HG03575 (cell line): ENCODE data around the gene GLRX3.
"Not testable (repeated sequence)": the region's sequence is repeated elsewhere in the genome, so short reads cannot be mapped to it uniquely, and the experiment has no call there.

Experiments used
- ATAC-seq: cut with Tn5 transposase; IDR thresholded peaks from one replicate; pipeline ENCODE4 v1.9.1; 2021; ENCODE audit not compliant: unreplicated experiment, insufficient number of reproducible peaks, low FRiP score; ENCODE audit errors: extremely low read depth

The GLRX3 gene

GRCh38 chr10:130136226-130137089, at the start of gene GLRX3:
GLRX3 (plus strand) TSS chr10:130136391; CDS start chr10:130136421, 30 bp downstream.
- ATAC-seq = no peak

DNA sequence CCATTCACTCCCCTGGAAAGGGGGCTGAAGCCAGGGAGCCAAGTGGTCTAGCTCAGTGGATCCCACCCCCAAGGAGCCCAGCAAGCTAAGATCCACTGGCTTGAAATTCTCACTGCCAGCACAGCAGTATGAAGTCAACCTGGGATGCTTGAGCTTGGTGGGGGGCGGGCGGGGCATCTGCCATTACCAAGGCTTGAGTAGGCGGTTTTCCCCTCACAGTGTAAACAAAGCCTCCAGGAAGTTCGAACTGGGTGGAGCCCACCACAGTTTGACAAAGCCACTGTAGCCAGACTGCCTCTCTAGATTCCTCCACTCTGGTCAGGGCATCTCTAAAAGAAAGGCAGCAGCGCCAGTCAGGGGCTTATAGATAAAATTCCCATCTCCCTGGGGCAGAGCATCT, 45.6 kb upstream of the GLRX3 start:
- not testable (repeated sequence) for ATAC-seq

DNA sequence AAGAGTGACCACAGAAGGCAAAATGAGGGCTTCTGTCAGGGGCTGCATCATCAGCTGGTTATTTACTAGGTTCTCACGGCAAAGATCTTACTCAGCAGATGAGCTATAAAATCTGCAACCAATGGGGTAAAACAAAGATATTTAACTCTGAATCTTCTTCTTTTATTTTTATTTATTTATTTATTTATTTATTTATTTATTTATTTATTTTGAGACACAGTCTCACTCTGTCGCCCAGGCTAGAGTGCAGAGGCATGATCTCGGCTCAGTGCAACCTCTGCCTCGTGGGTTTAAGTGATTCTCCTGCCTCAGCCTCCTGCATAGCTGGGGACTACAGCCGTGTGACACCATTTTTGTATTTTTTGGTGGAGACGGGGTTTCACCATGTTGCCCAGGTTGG, 36.8 kb upstream of the GLRX3 start:
- no peak for ATAC-seq

- no peak for ATAC-seq
Measured at GRCh38 chr10:130105724-130106123, 30.5 kb upstream of the GLRX3 start.

GRCh38 chr10:130108146-130108545, 28.0 kb upstream of the GLRX3 start:
- not testable (repeated sequence) for ATAC-seq

DNA sequence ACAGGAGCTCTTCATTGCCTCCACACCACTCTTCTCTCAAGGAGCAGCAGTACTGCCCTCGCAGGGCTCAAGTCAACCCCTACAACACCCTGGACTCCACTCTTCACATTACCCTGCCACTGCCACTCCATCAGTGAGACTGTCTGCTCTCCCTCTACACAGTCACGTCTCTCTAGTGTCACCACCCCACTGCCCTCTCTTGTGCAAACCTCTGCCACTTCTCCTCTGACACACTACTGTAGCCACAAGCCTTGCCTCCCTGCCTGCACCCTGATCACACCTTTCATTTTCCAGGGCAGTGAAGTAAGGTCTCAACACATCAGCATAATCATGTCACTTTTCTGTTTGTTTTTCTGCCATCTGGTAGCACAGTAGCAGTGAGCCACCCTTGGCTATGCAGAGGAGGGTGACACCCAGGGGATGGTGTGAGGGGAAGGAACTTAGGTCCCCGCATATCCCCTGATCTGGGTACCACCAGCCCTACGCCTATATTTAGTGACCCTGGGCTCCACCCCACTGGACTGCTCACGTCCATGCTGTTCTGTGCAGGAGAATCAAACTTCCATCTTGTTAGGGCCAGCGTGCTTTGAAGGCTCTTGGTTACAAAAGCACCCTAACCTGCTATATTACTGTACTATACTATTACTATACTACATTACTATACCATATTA, 27.1 kb upstream of the GLRX3 start:
- no peak for ATAC-seq

DNA sequence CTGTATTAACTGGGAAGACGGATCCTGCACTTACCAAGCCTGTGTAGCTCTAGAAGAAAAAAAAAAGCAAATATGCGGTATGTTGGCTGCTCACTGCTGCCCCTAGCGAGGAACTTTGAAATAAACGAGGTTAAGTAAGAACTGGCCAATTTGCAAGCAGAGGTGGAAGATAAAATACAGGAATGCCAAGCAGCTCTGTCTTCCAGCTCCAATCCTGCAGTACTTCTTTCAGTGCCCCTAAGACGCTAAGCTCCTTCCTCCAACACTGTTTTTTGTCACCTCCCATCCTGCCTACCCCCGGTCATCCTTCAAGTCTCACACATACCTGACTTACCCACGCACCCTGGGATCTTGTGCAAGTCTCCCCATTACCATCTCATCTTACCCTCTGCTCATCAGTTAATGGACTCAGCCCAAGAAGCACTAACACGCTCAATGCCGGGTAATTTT, 26.4 kb upstream of the GLRX3 start:
- no peak for ATAC-seq

DNA sequence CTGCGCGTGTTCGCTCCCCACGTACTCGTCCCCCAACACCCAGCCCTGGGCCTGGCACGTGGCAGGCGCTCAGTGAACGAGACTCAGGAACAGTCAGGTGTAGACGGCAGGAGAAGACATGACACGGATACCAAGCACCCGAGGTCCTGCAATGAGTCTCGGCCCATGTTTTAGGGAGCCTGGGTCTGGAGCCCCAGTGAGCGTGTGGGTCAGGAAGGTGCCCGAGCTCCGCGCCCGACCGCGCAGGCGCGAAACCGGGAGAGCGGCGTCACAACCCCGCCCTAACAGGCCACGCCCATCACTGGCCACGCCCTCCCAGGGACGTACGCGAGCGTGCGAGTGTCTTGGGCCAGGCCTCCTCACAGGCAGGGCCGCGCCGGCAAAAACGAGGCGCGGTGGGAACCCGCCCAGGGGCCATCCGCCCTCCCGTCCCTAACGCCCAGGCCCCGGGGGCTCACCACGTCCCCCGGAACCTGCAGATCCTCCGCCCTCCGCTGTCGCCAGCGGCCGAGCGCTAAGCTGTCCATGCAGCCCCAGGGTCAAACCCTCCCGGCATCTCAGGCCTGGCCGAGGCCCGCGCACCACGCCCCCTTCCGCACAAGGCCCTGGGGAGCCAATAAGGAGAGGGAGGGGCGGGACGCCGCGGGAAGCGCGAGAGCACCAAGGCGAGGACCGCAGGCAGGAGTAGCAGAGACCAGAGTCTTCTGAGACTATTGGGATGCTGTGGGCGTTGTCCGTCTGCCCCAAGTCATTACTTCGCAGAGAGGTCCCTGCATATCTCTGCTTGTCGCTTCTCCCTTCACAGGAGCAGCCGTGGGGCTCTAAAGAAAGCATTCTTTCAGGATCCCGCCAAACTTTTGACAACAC, 25.7 kb upstream of the GLRX3 start, which contains the start of gene C10orf143:
Gene C10orf143, minus strand, starts transcription at position 585 of the 867 bp plus-strand sequence. Its CDS starts 58 bp downstream, at position 527.
- ATAC-seq = peak; percentile 45

DNA sequence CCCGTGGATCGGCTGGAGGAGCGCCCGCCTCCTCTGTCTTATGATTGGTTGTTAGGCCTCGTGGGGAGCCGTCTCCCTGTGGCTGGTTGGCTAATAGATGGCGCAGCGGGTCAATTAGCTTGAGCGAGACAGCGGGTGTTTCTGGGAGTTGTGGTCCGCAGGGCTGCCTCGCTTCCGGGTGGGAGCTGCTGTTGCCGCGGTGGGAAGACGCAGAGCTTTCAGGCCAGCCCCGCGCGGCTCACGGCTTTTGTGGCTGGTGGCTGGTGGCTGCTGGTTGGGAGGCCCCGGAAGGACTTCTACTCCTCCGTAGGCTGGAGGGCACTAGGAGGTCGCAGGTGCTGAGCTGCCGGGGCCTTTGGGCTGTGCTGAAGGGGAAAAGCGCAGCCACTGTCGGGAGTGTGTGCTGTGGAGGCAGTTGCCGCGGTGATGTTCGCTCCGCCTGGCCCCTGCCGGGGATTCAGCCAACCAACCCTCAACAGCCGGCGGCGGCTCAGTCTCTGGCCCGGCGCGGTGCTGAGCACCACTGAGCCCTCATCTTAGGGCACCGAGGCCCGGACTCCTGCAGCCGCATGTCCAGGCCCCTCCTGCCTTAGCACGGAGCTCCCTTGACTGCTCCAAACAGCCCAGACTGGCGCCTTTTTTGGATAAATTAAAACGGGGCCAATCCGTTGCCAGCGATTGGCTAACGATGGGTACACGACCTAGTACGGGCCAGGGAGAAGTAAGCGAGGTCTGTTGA, 24.9 kb upstream of the GLRX3 start:
- ATAC-seq = peak; percentile 78

DNA sequence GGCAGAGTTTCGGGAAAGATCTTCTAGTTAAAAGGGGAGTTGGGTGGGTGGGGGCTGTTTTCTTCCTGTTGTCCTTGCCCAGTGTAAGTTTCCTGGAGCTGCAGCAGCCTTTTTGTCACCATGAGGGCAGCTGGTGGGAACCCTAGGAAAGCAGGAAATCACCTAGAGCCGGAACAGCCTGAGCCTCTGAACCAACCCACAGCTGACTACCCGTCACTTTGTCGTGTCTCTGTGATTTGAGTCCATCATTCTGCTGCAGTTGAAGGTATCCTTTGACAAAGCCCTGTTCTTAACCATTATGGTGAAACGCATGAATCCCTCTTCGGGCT, 24.4 kb upstream of the GLRX3 start:
- ATAC-seq = no peak

GRCh38 chr10:130112821-130113220, 23.4 kb upstream of the GLRX3 start:
- ATAC-seq = no peak

GRCh38 chr10:130116942-130117341, 19.2 kb upstream of the GLRX3 start:
- not testable (repeated sequence) for ATAC-seq

- not testable (repeated sequence) for ATAC-seq
Measured at GRCh38 chr10:130117535-130117934, 18.7 kb upstream of the GLRX3 start.

- no peak for ATAC-seq
Measured at GRCh38 chr10:130121486-130122079, 14.6 kb upstream of the GLRX3 start.

DNA sequence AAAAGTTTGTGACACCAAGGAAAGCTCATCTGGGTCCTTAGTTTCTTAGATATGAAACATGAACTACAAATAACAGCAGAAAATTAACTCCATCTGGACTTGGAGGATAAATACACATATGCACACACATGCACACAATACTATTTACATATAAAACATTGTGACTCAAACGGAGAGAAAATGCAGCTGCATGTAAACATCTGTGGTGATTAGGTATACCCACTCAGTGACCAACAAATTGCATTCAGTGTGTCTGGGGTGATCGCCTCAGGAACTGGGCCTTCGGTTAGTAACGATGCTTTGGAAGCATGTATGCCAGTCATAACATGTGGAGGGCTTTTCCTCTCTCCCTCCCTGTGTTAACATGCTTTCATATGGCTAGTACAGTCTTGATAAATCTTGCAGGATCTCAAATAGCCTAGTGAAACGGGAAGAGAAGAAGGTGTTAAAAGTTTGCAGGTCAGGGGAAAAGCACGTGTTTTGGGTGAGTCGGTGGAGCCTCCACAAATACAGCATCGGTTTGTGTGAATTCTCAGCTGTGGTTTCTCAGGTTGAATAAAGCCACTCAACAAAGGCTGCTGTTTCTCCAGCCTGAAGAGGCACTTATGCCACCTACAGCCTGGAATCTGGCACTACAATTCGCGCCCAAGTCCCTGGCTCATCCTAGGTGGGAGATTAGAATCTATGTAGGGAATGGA, 8.7 kb upstream of the GLRX3 start:
- peak; percentile 86 for ATAC-seq

DNA sequence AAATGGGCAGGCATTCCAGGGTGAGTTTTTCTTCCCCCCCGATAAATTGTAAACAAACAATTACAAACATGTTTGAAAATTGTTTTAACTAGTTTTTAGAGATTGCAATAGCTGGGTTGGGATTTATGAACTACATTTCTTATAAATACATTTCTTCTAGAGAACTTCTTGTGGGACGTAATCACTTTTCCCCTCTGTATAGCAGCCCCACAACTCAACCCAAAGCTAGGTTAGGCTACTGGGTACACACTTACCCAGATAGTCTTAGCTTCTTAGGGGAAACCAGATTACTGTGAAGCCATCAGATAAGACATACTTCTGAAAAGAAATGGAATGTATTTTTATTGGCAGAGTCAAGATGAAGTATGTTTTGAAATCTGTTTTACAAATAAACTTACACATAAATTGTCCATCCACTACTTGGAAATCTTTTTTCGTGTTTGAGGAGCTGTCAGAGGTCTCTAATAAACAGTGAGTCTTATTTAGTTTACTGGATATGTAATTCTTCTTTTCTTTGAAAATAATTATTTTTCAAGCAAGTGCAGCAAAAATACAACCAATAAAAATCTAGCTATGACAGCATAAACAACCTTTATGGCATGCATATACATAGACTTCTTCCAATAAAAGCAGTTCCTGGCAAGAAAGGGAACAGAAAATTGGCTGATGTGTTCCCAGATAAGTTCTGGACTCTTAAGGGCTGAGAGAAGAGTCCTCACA, 8.0 kb upstream of the GLRX3 start:
- ATAC-seq = no peak

DNA sequence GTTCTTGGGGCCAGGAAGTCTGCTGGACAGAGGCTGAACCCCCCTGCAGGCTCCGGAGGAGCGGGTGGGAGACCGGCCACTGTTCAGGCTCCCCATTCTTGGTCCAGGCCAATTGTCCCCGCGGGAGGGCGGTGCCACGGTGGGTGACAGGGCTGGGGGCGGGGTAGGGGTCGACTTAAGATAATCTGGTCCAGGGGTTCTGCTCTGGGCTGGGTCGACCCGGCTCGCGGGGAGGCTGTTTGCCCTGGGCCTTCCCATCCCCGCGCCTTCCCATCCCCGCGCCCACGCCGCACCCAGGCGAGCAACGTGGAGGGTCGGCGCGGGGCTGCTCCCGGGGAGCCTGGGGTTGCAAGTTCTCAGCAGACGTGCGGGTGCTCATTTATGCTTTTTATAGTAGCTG, 7.3 kb upstream of the GLRX3 start:
- ATAC-seq = no peak
